Heart left ventricle (tissue), 16 donors: Measurements from ENCODE around the gene SLC6A3. TPM values are rescaled to one million over a fixed set of nuclear protein-coding genes. Genes with fewer than 3 reads are reported as not detected.

Experiments
- ATAC-seq, 4 donors: fragments of 200-7000 bp; cut with Tn5 transposase; one replicate each; pipeline ENCODE4 v1.9.1; 2020 to 2022; ENCODE audit warnings: moderate library complexity in 4 of 4, mild to moderate bottlenecking in 3 of 4, moderate number of reproducible peaks in 1 of 4
- DNase-seq, 5 donors: peaks; one replicate each; pipeline ENCODE4 v3.0.0-alpha.2; 2020
- H3K27ac ChIP-seq, 12 donors: fragments of 200-600 bp; sonication (generic) in 4 of 12; one replicate each; pipeline versions ENCODE4 v1.5.0 to v1.8.0; 2016 to 2022; ENCODE audit warnings: mild to moderate bottlenecking in 2 of 12
- H3K27me3 ChIP-seq, 9 donors: fragments of 200-600 bp; sonication (generic) in 2 of 9; one replicate each; pipeline versions ENCODE4 v1.5.1 to v1.8.0; 2016 to 2022; ENCODE audit warnings: mild to moderate bottlenecking in 3 of 9
- H3K36me3 ChIP-seq, 9 donors: fragments of 200-600 bp; sonication (generic) in 2 of 9; one replicate each; pipeline versions ENCODE4 v1.5.0 to v1.8.0; 2018 to 2022; ENCODE audit warnings: mild to moderate bottlenecking in 2 of 9
- H3K4me1 ChIP-seq, 12 donors: fragments of 200-600 bp; sonication (generic) in 4 of 12; one replicate each; pipeline versions ENCODE4 v1.5.0 to v1.8.0; 2016 to 2022; ENCODE audit warnings: mild to moderate bottlenecking in 3 of 12
- H3K4me3 ChIP-seq, 12 donors: fragments of 200-600 bp; sonication (generic) in 4 of 12; one replicate each; pipeline versions ENCODE4 v1.5.0 to v1.8.0; 2017 to 2022; ENCODE audit warnings: mild to moderate bottlenecking in 9 of 12, moderate library complexity in 4 of 12
- H3K9me3 ChIP-seq, 12 donors: fragments of 200-600 bp; sonication (generic) in 4 of 12; one replicate each; pipeline versions ENCODE4 v1.5.0 to v1.8.0; 2016 to 2022; ENCODE audit warnings: mild to moderate bottlenecking in 1 of 12
- CTCF ChIP-seq, 12 donors: fragments of 200-600 bp; sonication (generic) in 4 of 12; IDR thresholded peaks; one replicate each; pipeline versions ENCODE4 v1.5.0 to v1.8.0; 2018 to 2022; ENCODE audit warnings: antibody characterized with exemption in 12 of 12, mild to moderate bottlenecking in 5 of 12
- POLR2A ChIP-seq, 2 donors: fragments of 450-650 bp; IDR thresholded peaks; one replicate each; pipeline ENCODE4 v1.6.1; 2017; ENCODE audit warnings: antibody characterized with exemption in 2 of 2, mild to moderate bottlenecking in 2 of 2, moderate library complexity in 2 of 2
- WGBS, 4 donors: extraction: QIAGEN DNeasy Blood & Tissue Kit in 2 of 4; methylation state at CpG; one replicate each; pipeline versions ENCODE4 v1.1.5 to v1.1.7; 2013 to 2018; 5-methylcytosine and 5-hydroxymethylcytosine counted together
- intact Hi-C, 10 donors: fragments of 100-400 bp; cut with DNase I; formaldehyde crosslinking; loops; one replicate each; pipeline versions ENCODE4 v1.11.1 to v1.14.2; 2022
- polyA plus RNA-seq, 2 donors: library from polyadenylated mRNA; stranded (reverse); fragments of 200-250 nt; gene quantifications; one replicate each; pipeline ENCODE4 v1.2.3, GENCODE V29; 2013
- total RNA-seq, 9 donors: library from RNA; depleted of rRNA in 2 of 9; stranded (reverse); fragments of >200 nt in 2 of 9; fragmentation: NEBNext Ultra II Directional in 3 of 9; extraction: Animal tissue kit (Norgen Biotek cat#: 25700) in 3 of 9; gene quantifications; one replicate each; pipeline versions ENCODE4 v1.1.0 to v1.2.4, GENCODE V29; 2016 to 2023
- donor health status: ischemic (EF 13 %, LVEDD 7.1; RV severe dilation, severe dysfunction).
- donor health status: healthy with polysubstance abuse.
- donor health status: DM: no; HTN: yes; CAD: no.
- donor health status: DM: no; HTN: no; CAD: no.
- donor health status: ischemic (EF 25% LVEDD 6.9; RV normal size, moderate dysfunction).
- donor health status: ischemic (EF 25% LVEDD 5.7; RV mildly dilated, moderate dysfunction).
- donor health status: healthy.
- donor health status: DM: yes; HTN: yes; CAD: no.
- donor health status: ischemic (EF 35%, LVEDD 5.7; RV mildly dilated, moderate dysfunction).
- donor health status: nonischemic (EF 11% LVEDD 7.7; RV severe dilation, severe dysfunction).
- donor health status: DM: yes; HTN: yes; CAD: no.
- donor health status: PGD.
- donor health status: ischemic (EF 29% LVEDD 5.4; RV normal size, mild dysfunction).
- donor health status: nonischemic (EF 23%, LVEDD 6.1; RV moderate dilation, normal function).

SLC6A3 gene
- total and polyA plus RNA-seq, 11 donors, result 0.06 to 0.29 (median 0.11) TPM; not detected in 7

GRCh38 chr5:1370006-1370405, 75.2 kb downstream of the SLC6A3 start:
- ATAC-seq (no peak), DNase-seq (no peak)
- 72 to 82% (median 77%) methylated on average over 7 of the region's 7 CpGs for WGBS, 4 donors
- H3K9me3 ChIP-seq, result no peaks in the 10 kb centered on the region
- no peak overlapping the region for H3K4me3 ChIP-seq
- intact Hi-C loops, result no loop called here
- H3K27ac ChIP-seq, result no peak overlapping the region
- peaks cover 0 to 14% (median 4%) of the 10 kb centered on the region in 9 donors for H3K27me3 ChIP-seq
- H3K36me3 ChIP-seq, result no peaks in the 10 kb centered on the region
- TF ChIP-seq CTCF (IDR thresholded peaks at IDR 0.05) (no peak), POLR2A (IDR thresholded peaks at IDR 0.05) (no peak)
- H3K4me1 ChIP-seq, result no peaks in the 10 kb centered on the region

- Histone ChIP-seq H3K4me3 (no peak overlapping the region), H3K4me1 (no peaks in the 10 kb centered on the region), H3K27me3 (peaks cover 0 to 26% (median 10%) of the 10 kb centered on the region in 9 donors), H3K36me3 (no peaks in the 10 kb centered on the region), H3K9me3 (no peaks in the 10 kb centered on the region), H3K27ac (no peak overlapping the region)
- DNase-seq (no peak), ATAC-seq (no peak)
- no peak for TF ChIP-seq CTCF (IDR thresholded peaks at IDR 0.05)
- no peak for TF ChIP-seq POLR2A (IDR thresholded peaks at IDR 0.05)
- intact Hi-C loops, result no loop called here
- 78 to 96% (median 85%) methylated on average over 4 of the region's 4 CpGs for WGBS, 4 donors
Measured at GRCh38 chr5:1368756-1369155, 76.5 kb downstream of the SLC6A3 start.

- no peaks in the 10 kb centered on the region for H3K4me1 ChIP-seq
- 80 to 86% (median 84%) methylated on average over 7 of the region's 7 CpGs for WGBS, 4 donors
- TF ChIP-seq POLR2A (IDR thresholded peaks at IDR 0.05) (no peak), CTCF (IDR thresholded peaks at IDR 0.05) (no peak)
- H3K27ac ChIP-seq, result no peak overlapping the region
- DNase-seq (no peak), ATAC-seq (no peak)
- no peaks in the 10 kb centered on the region for H3K9me3 ChIP-seq
- intact Hi-C loops, result no loop called here
- no peak overlapping the region for H3K4me3 ChIP-seq
- H3K27me3 ChIP-seq, result peaks cover 0 to 31% (median 12%) of the 10 kb centered on the region in 9 donors
- H3K36me3 ChIP-seq, result no peaks in the 10 kb centered on the region
Measured at GRCh38 chr5:1368236-1368635, 77.0 kb downstream of the SLC6A3 start.

- Histone ChIP-seq H3K27me3 (peaks cover 0 to 39% (median 12%) of the 10 kb centered on the region in 9 donors), H3K4me1 (no peaks in the 10 kb centered on the region), H3K27ac (no peak overlapping the region), H3K36me3 (no peaks in the 10 kb centered on the region), H3K4me3 (no peak overlapping the region), H3K9me3 (no peaks in the 10 kb centered on the region)
- DNase-seq (no peak), ATAC-seq (no peak)
- intact Hi-C loops, result no loop called here
- 60 to 69% (median 67%) methylated on average over 7 of the region's 7 CpGs for WGBS, 4 donors
- no peak for TF ChIP-seq POLR2A (IDR thresholded peaks at IDR 0.05)
- TF ChIP-seq CTCF (IDR thresholded peaks at IDR 0.05), result no peak
Measured at GRCh38 chr5:1367149-1367548, 78.1 kb downstream of the SLC6A3 start.
